Vagina (tissue), 2 donors: Measurements from ENCODE around the gene RASAL3.

ENCODE experiments used
- CTCF ChIP-seq, 3 experiments: fragments of 450-650 bp in 2 of 3; fragments of 200-600 bp in 1 of 3; sonication (generic) in 1 of 3; IDR thresholded peaks; one replicate each; pipeline ENCODE4 v1.5.1; 2017 to 2019; ENCODE audit warnings: antibody characterized with exemption in 3 of 3, mild to moderate bottlenecking in 2 of 3, moderate library complexity in 2 of 3
- POLR2A ChIP-seq, 2 donors: fragments of 450-650 bp; IDR thresholded peaks; one replicate each; pipeline ENCODE4 v1.6.1; 2017; ENCODE audit warnings: antibody characterized with exemption in 2 of 2, mild to moderate bottlenecking in 2 of 2, moderate library complexity in 2 of 2
- POLR2AphosphoS5 ChIP-seq, 2 donors: sonication (generic); formaldehyde crosslinking; IDR thresholded peaks; one replicate each; pipeline ENCODE4 v1.9.0; 2017; ENCODE audit warnings: antibody characterized with exemption in 2 of 2, mild to moderate bottlenecking in 2 of 2, low read depth in 1 of 2; ENCODE audit not compliant: insufficient read depth in 1 of 2

DNA sequence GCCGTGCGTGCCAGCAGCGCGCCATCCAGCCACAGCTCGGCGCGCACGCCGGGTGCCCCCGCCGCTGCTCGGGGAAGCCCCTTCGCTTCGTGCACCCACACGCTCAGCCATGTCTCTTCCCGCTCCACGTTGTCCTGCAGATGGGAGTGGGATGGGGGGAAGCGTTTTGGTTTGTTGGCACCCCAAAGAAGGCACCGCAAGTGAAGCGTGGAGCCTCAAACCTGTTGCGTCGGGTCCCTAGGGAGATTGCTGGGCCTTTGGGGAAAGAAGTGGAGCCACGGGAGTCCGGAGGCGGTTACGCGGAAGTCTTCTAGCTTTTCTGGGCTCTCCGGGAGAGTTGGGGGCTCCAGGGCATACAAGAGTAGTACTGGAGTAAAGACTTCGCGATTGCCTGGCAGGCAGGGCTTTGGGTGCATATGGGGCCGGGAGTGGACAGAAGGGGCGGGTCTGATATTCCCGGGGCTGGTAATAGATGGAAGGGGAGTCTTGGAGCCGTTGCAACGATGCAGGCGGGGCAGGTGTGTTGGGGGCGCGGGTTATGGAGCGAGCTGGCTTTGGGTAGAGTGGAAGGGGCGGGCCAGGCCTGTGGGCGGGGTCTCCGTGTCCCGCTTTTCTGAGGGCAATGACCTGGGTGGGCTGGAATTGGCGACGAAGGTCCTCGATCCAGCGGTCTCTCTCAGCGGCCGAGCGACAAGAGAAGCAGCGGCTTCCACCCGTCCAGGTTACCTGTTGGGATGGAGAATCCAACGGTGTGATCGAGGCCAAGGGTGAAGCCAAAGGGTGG lies 6.5 kb downstream of the RASAL3 start:
- TF ChIP-seq CTCF (IDR thresholded peaks at IDR 0.05) = no peak
- TF ChIP-seq POLR2A (IDR thresholded peaks at IDR 0.05) = no peak
- no peak for TF ChIP-seq POLR2AphosphoS5 (IDR thresholded peaks at IDR 0.05; ENCODE audit: insufficient read depth in 1 of 2, low read depth in 1 of 2)
